ENCODE results near the gene ASIC1.

DNA sequence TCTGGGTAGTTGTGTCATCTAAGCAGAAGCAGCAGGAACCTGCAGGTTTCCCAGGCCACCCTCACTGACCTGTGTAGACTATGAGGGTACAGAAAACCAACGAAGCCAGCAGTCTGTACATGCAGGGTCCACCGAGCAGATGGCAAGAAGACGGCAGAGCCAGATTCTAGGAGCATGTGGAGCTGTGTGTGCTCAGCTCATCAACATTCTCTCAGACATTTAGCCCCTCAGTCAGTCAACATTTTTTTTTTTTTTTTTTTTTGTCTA is 7.3 kb upstream of the ASIC1 start:
- TF ChIP-seq CTCF (conservative IDR thresholded peaks at IDR 0.05; ENCODE audit: low read depth, low read length) (no peak), EZH2phosphoT487 (IDR thresholded peaks at IDR 0.05; ENCODE audit: borderline replicate concordance, low read length) (no peak), EZH2 (IDR thresholded peaks at IDR 0.05; ENCODE audit: low read length, unreplicated experiment) (no peak)

Data from PC-3 (cell line).